Endothelial cell of umbilical vein (primary cell): ENCODE data around the gene ADCYAP1R1.

Source experiments
- EZH2 ChIP-seq: IDR thresholded peaks from 2 replicates; pipeline ENCODE4 v1.6.1; 2012; ENCODE audit warnings: borderline replicate concordance, low read depth, mild to moderate bottlenecking, moderate library complexity, low read length, inconsistent platforms; ENCODE audit not compliant: severe bottlenecking
- FOS ChIP-seq: IDR thresholded peaks from 2 replicates; pipeline ENCODE4 v1.6.1; 2011; ENCODE audit warnings: mild to moderate bottlenecking, low read length, moderate library complexity, borderline replicate concordance; ENCODE audit not compliant: insufficient read depth
- GATA2 ChIP-seq: IDR thresholded peaks from 2 replicates; pipeline ENCODE4 v1.7.0; 2011; ENCODE audit warnings: low read depth, mild to moderate bottlenecking, moderate library complexity, mixed read lengths, low read length; ENCODE audit not compliant: insufficient read length, insufficient read depth
- MYC ChIP-seq: IDR thresholded peaks from one replicate; pipeline ENCODE4 v1.6.1; 2011; ENCODE audit warnings: mild to moderate bottlenecking, low read depth, low read length
- POLR2A ChIP-seq: IDR thresholded peaks from 2 replicates; pipeline ENCODE4 v1.6.1; 2012; ENCODE audit warnings: low read depth, mild to moderate bottlenecking, control low read depth, low read length
- POLR2AphosphoS5 ChIP-seq: IDR thresholded peaks from 2 replicates; pipeline ENCODE4 v1.6.1; 2012; ENCODE audit warnings: low read depth, mild to moderate bottlenecking, control low read depth, low read length, moderate library complexity; ENCODE audit not compliant: insufficient read depth
- TF ChIP-seq, protein P1 (sequence below), 2 donors: IDR thresholded peaks; 1 replicate in 1 of 2; 2 replicates in 1 of 2; pipeline ENCODE4 v1.5.1; 2011; ENCODE audit warnings: low read length in 2 of 2, mild to moderate bottlenecking in 2 of 2, moderate library complexity in 2 of 2, control low read depth in 1 of 2, inconsistent platforms in 1 of 2, low read depth in 1 of 2; ENCODE audit not compliant: insufficient read depth in 1 of 2; ENCODE audit errors: extremely low read depth in 1 of 2
- TF ChIP-seq, protein P2 (sequence below): IDR thresholded peaks from 2 replicates; pipeline ENCODE4 v1.6.1; 2011; ENCODE audit not compliant: insufficient read depth, insufficient read length

DNA sequence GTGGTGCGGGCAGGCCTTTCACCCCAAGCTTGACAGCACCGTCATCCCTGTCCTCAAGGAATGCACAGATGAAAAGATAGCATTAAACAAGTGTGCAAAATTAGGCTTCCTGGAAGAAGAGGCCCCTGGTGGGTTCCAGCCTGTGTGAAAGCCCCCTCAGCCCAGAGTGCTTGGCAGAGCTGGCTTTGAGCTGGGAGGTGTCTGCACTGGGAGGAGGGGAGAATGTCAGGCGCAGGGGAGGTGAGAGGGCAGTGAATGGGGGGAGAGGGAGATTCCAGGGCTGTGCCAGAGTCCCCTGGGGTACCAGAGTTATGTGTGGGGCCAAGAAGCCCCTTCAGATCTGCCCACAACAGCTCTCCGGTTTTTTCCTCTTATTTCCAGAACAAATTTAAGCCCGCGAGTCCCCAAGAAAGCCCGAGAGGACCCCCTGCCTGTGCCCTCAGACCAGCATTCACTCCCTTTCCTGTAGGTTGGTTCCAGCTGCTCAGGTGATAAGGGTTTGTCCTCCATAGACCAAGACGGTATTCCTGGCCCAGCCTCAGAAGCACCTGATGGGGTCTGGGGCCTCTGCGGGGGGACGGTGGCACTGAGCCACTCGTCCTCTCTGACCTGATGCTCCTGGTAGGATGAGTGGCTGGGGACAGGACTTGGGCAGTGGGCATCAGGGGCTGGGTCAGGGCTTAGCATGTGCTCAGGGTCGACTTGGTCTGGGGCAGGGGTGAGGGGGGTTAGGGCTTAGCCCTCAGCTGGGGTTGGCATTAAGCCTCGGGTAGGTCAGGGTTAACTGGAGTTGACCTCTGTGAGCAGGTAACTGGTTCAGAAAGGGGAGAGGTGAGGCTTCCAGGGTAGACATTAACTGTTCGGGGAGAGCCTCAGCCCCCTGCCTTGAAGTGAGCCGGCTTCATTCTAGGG lies 43.4 kb downstream of the ADCYAP1R1 start:
- TF ChIP-seq EZH2 = no peak
- TF ChIP-seq POLR2A = no peak
- TF ChIP-seq GATA2 = no peak
- TF ChIP-seq POLR2AphosphoS5 = no peak
- TF ChIP-seq, protein P1, sequence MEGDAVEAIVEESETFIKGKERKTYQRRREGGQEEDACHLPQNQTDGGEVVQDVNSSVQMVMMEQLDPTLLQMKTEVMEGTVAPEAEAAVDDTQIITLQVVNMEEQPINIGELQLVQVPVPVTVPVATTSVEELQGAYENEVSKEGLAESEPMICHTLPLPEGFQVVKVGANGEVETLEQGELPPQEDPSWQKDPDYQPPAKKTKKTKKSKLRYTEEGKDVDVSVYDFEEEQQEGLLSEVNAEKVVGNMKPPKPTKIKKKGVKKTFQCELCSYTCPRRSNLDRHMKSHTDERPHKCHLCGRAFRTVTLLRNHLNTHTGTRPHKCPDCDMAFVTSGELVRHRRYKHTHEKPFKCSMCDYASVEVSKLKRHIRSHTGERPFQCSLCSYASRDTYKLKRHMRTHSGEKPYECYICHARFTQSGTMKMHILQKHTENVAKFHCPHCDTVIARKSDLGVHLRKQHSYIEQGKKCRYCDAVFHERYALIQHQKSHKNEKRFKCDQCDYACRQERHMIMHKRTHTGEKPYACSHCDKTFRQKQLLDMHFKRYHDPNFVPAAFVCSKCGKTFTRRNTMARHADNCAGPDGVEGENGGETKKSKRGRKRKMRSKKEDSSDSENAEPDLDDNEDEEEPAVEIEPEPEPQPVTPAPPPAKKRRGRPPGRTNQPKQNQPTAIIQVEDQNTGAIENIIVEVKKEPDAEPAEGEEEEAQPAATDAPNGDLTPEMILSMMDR (IDR thresholded peaks at IDR 0.05; ENCODE audit: extremely low read depth in 1 of 2, insufficient read depth in 1 of 2, low read depth in 1 of 2, low read length in 2 of 2) = no peak
- TF ChIP-seq, protein P2, sequence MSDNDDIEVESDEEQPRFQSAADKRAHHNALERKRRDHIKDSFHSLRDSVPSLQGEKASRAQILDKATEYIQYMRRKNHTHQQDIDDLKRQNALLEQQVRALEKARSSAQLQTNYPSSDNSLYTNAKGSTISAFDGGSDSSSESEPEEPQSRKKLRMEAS = no peak
- no peak for TF ChIP-seq MYC
- TF ChIP-seq FOS = no peak
